Panc1 (cell line): ENCODE measurements around the gene SMPX. TPM values are rescaled to one million over a fixed set of nuclear protein-coding genes. Genes with fewer than 3 reads are reported as not detected.

Experiments used
- ATAC-seq: fragments of 200-7000 bp; cut with Tn5 transposase; 2 replicates; pipeline ENCODE4 v1.9.1; 2020; ENCODE audit warnings: mild to moderate bottlenecking, moderate library complexity
- BruUV-seq: library from RNA; stranded (reverse); fragments of 400-500 nt; replicated peaks from 2 replicates; lab custom pipeline; 2021; lab: Mats Ljungman, UMichigan
- CTCF ChIA-PET: fragments of 300-600 bp; sonication (Branson Sonifier 250); formaldehyde crosslinking; loops from one replicate; lab custom pipeline; 2022; ENCODE audit warnings: antibody characterized with exemption; lab: Charles Lee
- POLR2A ChIA-PET: fragments of 300-600 bp; sonication (Branson Sonifier 250); formaldehyde crosslinking; loops from one replicate; lab custom pipeline; 2022; ENCODE audit warnings: antibody characterized with exemption; lab: Charles Lee
- DNase-seq: peaks from one replicate; pipeline ENCODE4 v3.0.0-alpha.2; 2010; ENCODE audit warnings: low read depth, low spot score
- H3K27ac ChIP-seq: 2 replicates; pipeline ENCODE4 v1.5.1; 2011; ENCODE audit warnings: mild to moderate bottlenecking, low read length, inconsistent platforms
- H3K27me3 ChIP-seq: fragments of 200-500 bp; sonication (Bioruptor generic); 2 replicates; pipeline ENCODE4 v1.6.0; 2014; ENCODE audit warnings: low read length, inconsistent platforms; ENCODE audit not compliant: control insufficient read depth, insufficient read depth
- H3K36me3 ChIP-seq: fragments of 200-500 bp; sonication (Bioruptor generic); 2 replicates; pipeline ENCODE4 v1.5.1; 2014; ENCODE audit warnings: inconsistent platforms, mild to moderate bottlenecking, low read length, moderate library complexity; ENCODE audit not compliant: control insufficient read depth, insufficient read depth
- H3K4me1 ChIP-seq: 2 replicates; pipeline ENCODE4 v1.5.1; 2011; ENCODE audit warnings: inconsistent platforms, mild to moderate bottlenecking, low read length, moderate library complexity; ENCODE audit not compliant: control insufficient read depth, insufficient read depth
- H3K4me3 ChIP-seq, 2 experiments: 2 replicates each; pipeline ENCODE4 v1.5.1; 2011 to 2012; ENCODE audit warnings: low read depth in 2 of 2, low read length in 2 of 2, mild to moderate bottlenecking in 2 of 2, inconsistent platforms in 1 of 2, moderate library complexity in 1 of 2
- H3K9me3 ChIP-seq: fragments of 200-500 bp; sonication (Bioruptor generic); 2 replicates; pipeline ENCODE4 v1.5.1; 2014; ENCODE audit warnings: low read depth, mild to moderate bottlenecking, inconsistent platforms, low read length, moderate library complexity; ENCODE audit not compliant: control insufficient read depth, insufficient read depth
- CTCF ChIP-seq: fragments of 450-650 bp; IDR thresholded peaks from 2 replicates; pipeline ENCODE4 v1.5.1; 2017; ENCODE audit warnings: mild to moderate bottlenecking
- POLR2AphosphoS5 ChIP-seq: IDR thresholded peaks from 2 replicates; pipeline ENCODE4 v1.6.1; 2012; ENCODE audit warnings: mild to moderate bottlenecking, low read depth, low read length, moderate library complexity
- REST ChIP-seq, 2 experiments: IDR thresholded peaks; 2 replicates each; pipeline ENCODE4 v1.6.1; 2011 to 2012; ENCODE audit warnings: low read depth in 2 of 2, control low read depth in 1 of 2, low read length in 1 of 2, mild to moderate bottlenecking in 1 of 2, moderate library complexity in 1 of 2; ENCODE audit not compliant: insufficient read depth in 1 of 2
- SIN3A ChIP-seq: IDR thresholded peaks from 2 replicates; pipeline ENCODE4 v1.6.1; 2012; ENCODE audit warnings: low read depth, mild to moderate bottlenecking, low read length, moderate library complexity, borderline replicate concordance; ENCODE audit not compliant: insufficient read depth
- TCF7L2 ChIP-seq: IDR thresholded peaks from 2 replicates; pipeline ENCODE4 v1.6.1; 2011; ENCODE audit warnings: mild to moderate bottlenecking, low read depth, low read length, inconsistent platforms
- in situ Hi-C: cut with HindIII; loops from 2 replicates; pipeline ENCODE4 v1.10.0; 2016; ENCODE audit warnings: low sequenced_read_pairs, low pct_unique_long_range_greater_than_20kb
- intact Hi-C: fragments of 100-400 bp; cut with micrococcal nuclease; formaldehyde crosslinking; loops from one replicate; pipeline ENCODE4 v1.10.0; 2022; ENCODE audit not compliant: unreplicated experiment
- total RNA-seq: library from RNA; stranded (reverse); gene quantifications from one replicate; pipeline ENCODE4 v1.2.1, GENCODE V29; 2021; ENCODE audit not compliant: unreplicated experiment

SMPX gene
- total RNA-seq, 1 experiment from 2014 or later = not detected

GRCh38 chrX:21702725-21703124, 55.2 kb downstream of the SMPX start:
- CTCF ChIA-PET = no interaction called here
- intact Hi-C loops = no loop called here

GRCh38 chrX:21700967-21701366, 56.9 kb downstream of the SMPX start:
- Histone ChIP-seq H3K4me3 (no peak overlapping the region), H3K4me1 (no peaks in the 10 kb centered on the region), H3K36me3 (no peaks in the 10 kb centered on the region), H3K27ac (no peak overlapping the region), H3K9me3 (no peaks in the 10 kb centered on the region), H3K27me3 (no peaks in the 10 kb centered on the region)
- in situ Hi-C loops = no loop called here
- no TSS peak for BruUV-seq
- ATAC-seq = no peak
- DNase-seq = no peak
- ChIA-PET POLR2A (no interaction called here), CTCF (no interaction called here)
- TF ChIP-seq TCF7L2 (no peak), CTCF (no peak), SIN3A (no peak), REST (IDR thresholded peaks at IDR 0.05; ENCODE audit: insufficient read depth in 1 of 2, low read depth in 2 of 2, low read length in 1 of 2) (no peak), POLR2AphosphoS5 (no peak)
- intact Hi-C loops = no loop called here

More at GRCh38 chrX:21702725-21703124, 55.2 kb downstream of the SMPX start:
- in situ Hi-C loops = no loop called here
- H3K27me3 ChIP-seq = no peaks in the 10 kb centered on the region
- DNase-seq (no peak), ATAC-seq (no peak)
- no peak overlapping the region for H3K4me3 ChIP-seq
- no TSS peak for BruUV-seq
- no peaks in the 10 kb centered on the region for H3K9me3 ChIP-seq
- TF ChIP-seq POLR2AphosphoS5 (no peak), CTCF (no peak), TCF7L2 (no peak), REST (IDR thresholded peaks at IDR 0.05; ENCODE audit: insufficient read depth in 1 of 2, low read depth in 2 of 2, low read length in 1 of 2) (no peak), SIN3A (no peak)
- H3K27ac ChIP-seq = no peak overlapping the region
- no peaks in the 10 kb centered on the region for H3K36me3 ChIP-seq
- POLR2A ChIA-PET = no interaction called here
- no peaks in the 10 kb centered on the region for H3K4me1 ChIP-seq
